ENCODE results near the gene TMEM163.

DNA sequence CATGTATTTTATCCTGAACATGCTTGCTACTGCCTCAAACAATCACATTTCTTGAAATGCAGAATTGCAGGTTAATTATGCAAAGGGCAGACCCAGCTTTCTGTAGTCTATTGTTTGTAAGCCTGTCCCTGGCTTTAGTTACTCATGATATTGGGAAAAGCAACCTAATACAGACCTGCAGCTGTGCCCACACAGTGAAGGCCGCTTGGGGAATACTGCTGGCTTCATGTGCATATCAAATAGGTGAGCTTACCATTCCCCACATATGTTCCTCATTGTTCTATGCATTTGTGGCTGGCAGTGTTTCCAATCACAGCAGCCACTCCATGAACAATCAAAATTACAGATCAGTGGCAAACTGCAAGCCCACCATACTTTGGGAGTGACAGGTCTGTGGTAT, 186.3 kb downstream of the TMEM163 start:
- no peak for TF ChIP-seq EZH2phosphoT487 (IDR thresholded peaks at IDR 0.05; ENCODE audit: borderline replicate concordance)
- no peak for TF ChIP-seq POLR2A (IDR thresholded peaks at IDR 0.05; ENCODE audit: borderline replicate concordance, extremely low read depth, insufficient read depth, insufficient read length)
- TF ChIP-seq EZH2 (IDR thresholded peaks at IDR 0.05), result no peak
- TF ChIP-seq, protein P1, sequence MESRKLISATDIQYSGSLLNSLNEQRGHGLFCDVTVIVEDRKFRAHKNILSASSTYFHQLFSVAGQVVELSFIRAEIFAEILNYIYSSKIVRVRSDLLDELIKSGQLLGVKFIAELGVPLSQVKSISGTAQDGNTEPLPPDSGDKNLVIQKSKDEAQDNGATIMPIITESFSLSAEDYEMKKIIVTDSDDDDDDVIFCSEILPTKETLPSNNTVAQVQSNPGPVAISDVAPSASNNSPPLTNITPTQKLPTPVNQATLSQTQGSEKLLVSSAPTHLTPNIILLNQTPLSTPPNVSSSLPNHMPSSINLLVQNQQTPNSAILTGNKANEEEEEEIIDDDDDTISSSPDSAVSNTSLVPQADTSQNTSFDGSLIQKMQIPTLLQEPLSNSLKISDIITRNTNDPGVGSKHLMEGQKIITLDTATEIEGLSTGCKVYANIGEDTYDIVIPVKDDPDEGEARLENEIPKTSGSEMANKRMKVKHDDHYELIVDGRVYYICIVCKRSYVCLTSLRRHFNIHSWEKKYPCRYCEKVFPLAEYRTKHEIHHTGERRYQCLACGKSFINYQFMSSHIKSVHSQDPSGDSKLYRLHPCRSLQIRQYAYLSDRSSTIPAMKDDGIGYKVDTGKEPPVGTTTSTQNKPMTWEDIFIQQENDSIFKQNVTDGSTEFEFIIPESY (IDR thresholded peaks at IDR 0.05; ENCODE audit: extremely low read depth, insufficient replicate concordance, low read length), result no peak

All from HCT116 (cell line).